GM23338 (cell line): ENCODE measurements around the gene ANKRD7. TPM values are rescaled to one million over a fixed set of nuclear protein-coding genes. Genes with fewer than 3 reads are reported as not detected.
A peak's percentile ranks its signal among the peaks of the same experiment; 100 is the strongest.

Experiments used
- ATAC-seq: fragments of 200-7000 bp; cut with Tn5 transposase; 3 replicates; pipeline ENCODE4 v1.9.1; 2020
- DNase-seq: peaks from one replicate; pipeline ENCODE4 v3.0.0-alpha.2; 2015; ENCODE audit warnings: low spot score
- H2AFZ ChIP-seq: fragments of 200-600 bp; sonication (generic); 2 replicates; pipeline ENCODE4 v1.8.0; 2016; ENCODE audit warnings: antibody characterized with exemption, mild to moderate bottlenecking, moderate library complexity
- H3F3A ChIP-seq: fragments of 200-600 bp; sonication (generic); replicated peaks from 2 replicates; pipeline ENCODE4 v1.8.0; 2017; ENCODE audit warnings: antibody characterized with exemption, mixed run types, low read depth
- H3K27ac ChIP-seq: fragments of 200-600 bp; sonication (generic); 2 replicates; pipeline ENCODE4 v1.6.1; 2016; ENCODE audit warnings: low read depth
- H3K27me3 ChIP-seq: fragments of 200-600 bp; sonication (generic); 2 replicates; pipeline ENCODE4 v1.8.0; 2016; ENCODE audit warnings: mild to moderate bottlenecking, mixed run types, moderate library complexity; ENCODE audit not compliant: insufficient read depth
- H3K36me3 ChIP-seq: fragments of 200-600 bp; sonication (generic); 2 replicates; pipeline ENCODE4 v1.8.0; 2016; ENCODE audit warnings: mild to moderate bottlenecking; ENCODE audit not compliant: insufficient read depth
- H3K4me1 ChIP-seq: fragments of 200-600 bp; sonication (generic); 2 replicates; pipeline ENCODE4 v1.8.0; 2016; ENCODE audit warnings: mild to moderate bottlenecking, moderate library complexity; ENCODE audit not compliant: insufficient read depth
- H3K4me2 ChIP-seq: fragments of 200-600 bp; sonication (generic); 2 replicates; pipeline ENCODE4 v1.7.1; 2017; ENCODE audit warnings: mixed run types
- H3K4me3 ChIP-seq: fragments of 200-600 bp; sonication (generic); 2 replicates; pipeline ENCODE4 v1.6.1; 2016; ENCODE audit warnings: mixed run types
- H3K79me2 ChIP-seq: fragments of 200-600 bp; sonication (generic); replicated peaks from 2 replicates; pipeline ENCODE4 v1.8.0; 2017; ENCODE audit warnings: mild to moderate bottlenecking; ENCODE audit not compliant: insufficient read depth
- H3K9me2 ChIP-seq: fragments of 200-600 bp; sonication (generic); 2 replicates; pipeline ENCODE4 v1.8.0; 2017; ENCODE audit not compliant: insufficient read depth
- H4K20me1 ChIP-seq: fragments of 200-600 bp; sonication (generic); replicated peaks from 2 replicates; pipeline ENCODE4 v1.8.0; 2017; ENCODE audit warnings: mild to moderate bottlenecking; ENCODE audit not compliant: insufficient read depth
- H3K27ac Mint-ChIP-seq: 2 replicates; pipeline ENCODE4 v1.8.0; 2020; ENCODE audit warnings: inconsistent platforms, mild to moderate bottlenecking, moderate library complexity, mixed read lengths
- H3K27me3 Mint-ChIP-seq: 3 replicates; pipeline ENCODE4 v1.8.0; 2022; ENCODE audit warnings: low read depth, mild to moderate bottlenecking, moderate library complexity, mixed read lengths, inconsistent platforms; ENCODE audit not compliant: insufficient read depth, poor library complexity
- H3K36me3 Mint-ChIP-seq: 3 replicates; pipeline ENCODE4 v1.8.0; 2021; ENCODE audit warnings: low read depth, mild to moderate bottlenecking, inconsistent platforms, moderate library complexity, mixed read lengths
- H3K4me1 Mint-ChIP-seq: 3 replicates; pipeline ENCODE4 v1.8.0; 2020; ENCODE audit warnings: mild to moderate bottlenecking, inconsistent platforms, mixed read lengths
- H3K4me3 Mint-ChIP-seq: 3 replicates; pipeline ENCODE4 v1.8.0; 2021; ENCODE audit warnings: moderate library complexity, mild to moderate bottlenecking, inconsistent platforms, mixed read lengths
- H3K9me3 Mint-ChIP-seq: 3 replicates; pipeline ENCODE4 v1.8.0; 2020; ENCODE audit warnings: moderate library complexity, mild to moderate bottlenecking, inconsistent platforms, mixed read lengths
- ETS1 ChIP-seq: IDR thresholded peaks from 2 replicates; pipeline ENCODE4 v1.6.1; 2016; ENCODE audit warnings: antibody characterized with exemption
- EZH2 ChIP-seq: fragments of 200-600 bp; sonication (generic); IDR thresholded peaks from one replicate; pipeline ENCODE4 v1.8.0; 2017; ENCODE audit warnings: antibody characterized with exemption, mild to moderate bottlenecking, low read depth; ENCODE audit not compliant: unreplicated experiment
- EZH2phosphoT487 ChIP-seq: fragments of 200-600 bp; sonication (generic); IDR thresholded peaks from one replicate; pipeline ENCODE4 v1.8.1; 2018; ENCODE audit warnings: antibody characterized with exemption; ENCODE audit not compliant: unreplicated experiment
- POLR2AphosphoS5 ChIP-seq: IDR thresholded peaks from 2 replicates; pipeline ENCODE4 v1.6.1; 2016; ENCODE audit warnings: antibody characterized with exemption, low read depth
- STAT1 ChIP-seq: IDR thresholded peaks from one replicate; pipeline ENCODE4 v1.6.1; 2016; ENCODE audit warnings: antibody characterized with exemption; ENCODE audit not compliant: unreplicated experiment
- ZNF114 ChIP-seq: fragments of 250-450 bp; sonication (Bioruptor Pico); IDR thresholded peaks from 2 replicates; pipeline ENCODE4 v1.5.0; 2020; ENCODE audit warnings: mild to moderate bottlenecking, moderate library complexity
- ZNF331 ChIP-seq: fragments of 250-450 bp; sonication (Bioruptor Pico); IDR thresholded peaks from 2 replicates; pipeline ENCODE4 v1.5.0; 2020; ENCODE audit warnings: low read depth, mild to moderate bottlenecking, moderate library complexity
- polyA plus RNA-seq: library from polyadenylated mRNA; unstranded; fragments of >200 nt; fragmentation: Nextera tagmentation; extraction: Ambion mirVana; gene quantifications from 2 replicates; pipeline ENCODE4 v1.2.1, GENCODE V29; 2016
- total RNA-seq: library from RNA; depleted of rRNA; stranded (reverse); fragments of >200 nt; shearing (Covaris generic); gene quantifications from 2 replicates; pipeline ENCODE4 v1.2.3, GENCODE V29; 2014
- TF ChIP-seq, protein P1 (sequence below), 2 experiments: fragments of 200-600 bp in 1 of 2; sonication (generic) in 1 of 2; conservative IDR thresholded peaks; 2 replicates each; pipeline versions ENCODE4 v1.5.1 to v1.6.1; 2016 to 2017; ENCODE audit warnings: antibody characterized with exemption in 2 of 2, low read depth in 2 of 2, mild to moderate bottlenecking in 2 of 2, moderate library complexity in 1 of 2
- TF ChIP-seq, protein P2 (sequence below): IDR thresholded peaks from one replicate; pipeline ENCODE4 v1.6.1; 2018; ENCODE audit warnings: antibody characterized with exemption; ENCODE audit not compliant: unreplicated experiment

ANKRD7 gene
- total and polyA plus RNA-seq, 2 experiments from 2014 or later = 1.6 to 2.1 TPM

DNA sequence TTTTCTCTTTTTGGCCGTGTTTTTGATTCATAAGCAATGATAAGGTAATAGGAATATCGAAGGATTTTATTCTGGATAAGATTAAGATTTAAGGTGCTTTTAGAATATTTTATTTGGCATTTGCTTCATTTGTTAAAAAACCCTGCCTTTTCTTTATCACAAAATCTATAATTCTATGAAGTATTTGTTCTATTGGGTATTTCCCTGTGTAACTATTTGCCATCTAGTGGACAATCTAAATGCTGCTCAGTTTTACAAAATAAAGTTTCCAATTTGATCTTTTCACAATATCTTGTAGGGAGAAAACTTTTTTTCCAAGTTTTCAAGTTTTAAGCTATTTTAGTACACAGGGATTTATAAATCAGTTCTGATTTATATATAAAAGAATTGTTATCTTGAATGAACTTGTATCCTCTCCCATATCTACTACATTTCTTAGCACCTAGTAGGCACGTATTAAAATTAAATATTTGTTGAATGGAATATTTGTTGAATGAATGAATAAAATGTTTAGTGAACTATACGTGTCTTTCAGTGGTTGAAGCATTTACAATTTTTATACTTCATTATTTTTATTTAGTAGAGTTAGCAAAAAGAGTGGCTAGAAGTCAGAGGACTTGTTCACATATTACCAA is 26.5 kb downstream of the ANKRD7 start:
- Mint-ChIP-seq H3K27ac (no peak overlapping the region), H3K4me1 (peaks cover 8% of the 10 kb centered on the region; the same call in 2 of the 3 replicates), H3K36me3 (no peaks in the 10 kb centered on the region), H3K4me3 (no peak overlapping the region), H3K27me3 (no peaks in the 10 kb centered on the region), H3K9me3 (no peaks in the 10 kb centered on the region)
- no peak for ATAC-seq
- Histone ChIP-seq H3K4me2 (no peak overlapping the region), H3K9me2 (no peaks in the 10 kb centered on the region), H3K27ac (no peak overlapping the region), H3K4me1 (peaks cover 4% of the 10 kb centered on the region; the same call in 1 of the 2 replicates), H3K79me2 (no peaks in the 10 kb centered on the region), H3K4me3 (no peak overlapping the region), H3F3A (no peaks in the 10 kb centered on the region), H4K20me1 (no peaks in the 10 kb centered on the region), H3K36me3 (no peaks in the 10 kb centered on the region), H3K27me3 (no peaks in the 10 kb centered on the region), H2AFZ (no peak overlapping the region)
- DNase-seq = no peak
- no peak for TF ChIP-seq ZNF331 (CRISPR knock-in tag)
- TF ChIP-seq POLR2AphosphoS5 = no peak
- TF ChIP-seq, protein P1, sequence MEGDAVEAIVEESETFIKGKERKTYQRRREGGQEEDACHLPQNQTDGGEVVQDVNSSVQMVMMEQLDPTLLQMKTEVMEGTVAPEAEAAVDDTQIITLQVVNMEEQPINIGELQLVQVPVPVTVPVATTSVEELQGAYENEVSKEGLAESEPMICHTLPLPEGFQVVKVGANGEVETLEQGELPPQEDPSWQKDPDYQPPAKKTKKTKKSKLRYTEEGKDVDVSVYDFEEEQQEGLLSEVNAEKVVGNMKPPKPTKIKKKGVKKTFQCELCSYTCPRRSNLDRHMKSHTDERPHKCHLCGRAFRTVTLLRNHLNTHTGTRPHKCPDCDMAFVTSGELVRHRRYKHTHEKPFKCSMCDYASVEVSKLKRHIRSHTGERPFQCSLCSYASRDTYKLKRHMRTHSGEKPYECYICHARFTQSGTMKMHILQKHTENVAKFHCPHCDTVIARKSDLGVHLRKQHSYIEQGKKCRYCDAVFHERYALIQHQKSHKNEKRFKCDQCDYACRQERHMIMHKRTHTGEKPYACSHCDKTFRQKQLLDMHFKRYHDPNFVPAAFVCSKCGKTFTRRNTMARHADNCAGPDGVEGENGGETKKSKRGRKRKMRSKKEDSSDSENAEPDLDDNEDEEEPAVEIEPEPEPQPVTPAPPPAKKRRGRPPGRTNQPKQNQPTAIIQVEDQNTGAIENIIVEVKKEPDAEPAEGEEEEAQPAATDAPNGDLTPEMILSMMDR (conservative IDR thresholded peaks at IDR 0.05; ENCODE audit: low read depth in 2 of 2) = peak in 1 of 2 experiments; percentile 52; a peak in 3 of 4 replicates
- TF ChIP-seq, protein P2, sequence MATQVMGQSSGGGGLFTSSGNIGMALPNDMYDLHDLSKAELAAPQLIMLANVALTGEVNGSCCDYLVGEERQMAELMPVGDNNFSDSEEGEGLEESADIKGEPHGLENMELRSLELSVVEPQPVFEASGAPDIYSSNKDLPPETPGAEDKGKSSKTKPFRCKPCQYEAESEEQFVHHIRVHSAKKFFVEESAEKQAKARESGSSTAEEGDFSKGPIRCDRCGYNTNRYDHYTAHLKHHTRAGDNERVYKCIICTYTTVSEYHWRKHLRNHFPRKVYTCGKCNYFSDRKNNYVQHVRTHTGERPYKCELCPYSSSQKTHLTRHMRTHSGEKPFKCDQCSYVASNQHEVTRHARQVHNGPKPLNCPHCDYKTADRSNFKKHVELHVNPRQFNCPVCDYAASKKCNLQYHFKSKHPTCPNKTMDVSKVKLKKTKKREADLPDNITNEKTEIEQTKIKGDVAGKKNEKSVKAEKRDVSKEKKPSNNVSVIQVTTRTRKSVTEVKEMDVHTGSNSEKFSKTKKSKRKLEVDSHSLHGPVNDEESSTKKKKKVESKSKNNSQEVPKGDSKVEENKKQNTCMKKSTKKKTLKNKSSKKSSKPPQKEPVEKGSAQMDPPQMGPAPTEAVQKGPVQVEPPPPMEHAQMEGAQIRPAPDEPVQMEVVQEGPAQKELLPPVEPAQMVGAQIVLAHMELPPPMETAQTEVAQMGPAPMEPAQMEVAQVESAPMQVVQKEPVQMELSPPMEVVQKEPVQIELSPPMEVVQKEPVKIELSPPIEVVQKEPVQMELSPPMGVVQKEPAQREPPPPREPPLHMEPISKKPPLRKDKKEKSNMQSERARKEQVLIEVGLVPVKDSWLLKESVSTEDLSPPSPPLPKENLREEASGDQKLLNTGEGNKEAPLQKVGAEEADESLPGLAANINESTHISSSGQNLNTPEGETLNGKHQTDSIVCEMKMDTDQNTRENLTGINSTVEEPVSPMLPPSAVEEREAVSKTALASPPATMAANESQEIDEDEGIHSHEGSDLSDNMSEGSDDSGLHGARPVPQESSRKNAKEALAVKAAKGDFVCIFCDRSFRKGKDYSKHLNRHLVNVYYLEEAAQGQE = no peak
- no peak for TF ChIP-seq EZH2phosphoT487

DNA sequence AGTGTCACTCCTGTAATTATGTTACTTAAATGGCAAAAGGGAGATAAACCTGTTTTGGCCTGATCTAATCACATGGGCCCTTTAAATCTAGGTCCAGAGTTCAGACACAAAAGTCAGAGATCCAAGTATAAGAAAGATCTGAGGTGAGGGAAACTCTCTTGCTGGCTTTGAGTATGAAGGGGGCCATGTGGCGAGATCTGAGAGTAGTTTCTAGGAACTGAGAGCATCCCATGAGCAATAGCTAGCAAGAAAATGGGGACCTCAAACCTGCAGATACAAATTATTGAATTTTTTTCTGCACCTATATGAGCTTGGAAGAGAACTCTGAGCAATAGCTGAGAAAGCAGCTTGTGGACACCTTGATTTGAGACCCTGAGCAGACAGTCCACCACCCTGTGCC is 27.6 kb downstream of the ANKRD7 start:
- no peak overlapping the region for H3K27ac ChIP-seq
- no peak overlapping the region for H3K4me3 Mint-ChIP-seq
- no peak overlapping the region; the same call in 1 of the 2 replicates for H2AFZ ChIP-seq
- ATAC-seq (no peak), DNase-seq (no peak)
- H3K27ac Mint-ChIP-seq = no peak overlapping the region
- H3K4me3 ChIP-seq = no peak overlapping the region
- H3K4me1 ChIP-seq = peaks cover 4% of the 10 kb centered on the region; the same call in 1 of the 2 replicates
- no peaks in the 10 kb centered on the region for H3F3A ChIP-seq
- peaks cover 8% of the 10 kb centered on the region; the same call in 2 of the 3 replicates for H3K4me1 Mint-ChIP-seq
- H3K4me2 ChIP-seq = no peak overlapping the region
- no peaks in the 10 kb centered on the region for H4K20me1 ChIP-seq
- no peaks in the 10 kb centered on the region for H3K36me3 ChIP-seq
- H3K9me2 ChIP-seq = no peaks in the 10 kb centered on the region
- no peaks in the 10 kb centered on the region for H3K27me3 ChIP-seq
- H3K36me3 Mint-ChIP-seq = no peaks in the 10 kb centered on the region
- no peaks in the 10 kb centered on the region for H3K9me3 Mint-ChIP-seq
- no peaks in the 10 kb centered on the region for H3K27me3 Mint-ChIP-seq
- H3K79me2 ChIP-seq = no peaks in the 10 kb centered on the region
- no peak for TF ChIP-seq STAT1
- TF ChIP-seq EZH2 = no peak
- TF ChIP-seq ZNF114 (CRISPR knock-in tag) = no peak
- no peak for TF ChIP-seq ETS1
- no peak for TF ChIP-seq EZH2phosphoT487
